ENCODE measurements around the gene KCNF1.

KCNF1 gene

DNA sequence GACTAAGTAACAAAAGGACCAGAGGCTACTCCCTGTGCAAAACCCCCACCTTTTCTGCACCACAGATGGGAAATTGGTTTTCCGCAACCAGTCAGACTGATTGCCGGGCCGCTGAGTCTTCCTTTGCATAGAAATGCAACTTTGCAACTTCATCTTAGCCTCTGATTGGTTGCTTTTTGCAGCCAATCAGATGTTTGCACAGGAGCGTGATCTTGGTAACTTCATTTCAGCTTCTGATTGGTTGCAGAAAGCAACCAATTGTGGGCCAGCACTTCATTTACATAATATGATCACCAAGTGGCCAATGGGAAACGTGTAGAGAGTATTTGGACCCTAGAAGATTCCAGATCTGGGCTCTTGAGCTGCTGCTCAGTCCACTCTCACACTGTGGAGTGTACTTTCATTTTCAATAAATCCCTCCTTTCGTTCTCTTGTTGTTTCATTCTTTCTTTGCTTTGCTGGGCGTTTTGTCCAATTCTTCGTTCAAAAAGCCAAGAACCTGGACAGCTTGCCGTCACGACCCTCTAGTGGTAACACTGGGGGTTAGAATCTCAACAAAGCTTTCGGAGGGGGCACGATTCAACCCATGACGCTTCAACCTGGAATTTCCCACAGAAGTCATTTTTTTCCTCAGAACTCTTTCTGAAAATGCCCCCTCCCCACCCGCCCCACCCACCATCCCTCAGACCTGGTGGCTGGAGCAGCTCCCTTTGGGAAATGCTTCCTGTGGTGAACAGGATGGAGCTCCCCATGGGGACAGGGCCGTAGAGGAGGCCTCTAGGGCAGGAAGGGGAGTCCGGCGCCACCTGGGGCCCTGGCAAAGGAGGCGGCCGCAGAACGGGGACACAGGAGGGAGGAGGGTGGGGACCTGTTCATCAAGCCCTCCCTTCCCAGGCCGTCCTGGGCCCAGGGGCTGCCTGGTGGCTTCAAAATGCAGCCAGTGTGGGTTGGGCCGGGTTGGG lies 31.8 kb upstream of the KCNF1 start:
- DNase-seq (ENCODE audit: low spot score): no peak

DNA sequence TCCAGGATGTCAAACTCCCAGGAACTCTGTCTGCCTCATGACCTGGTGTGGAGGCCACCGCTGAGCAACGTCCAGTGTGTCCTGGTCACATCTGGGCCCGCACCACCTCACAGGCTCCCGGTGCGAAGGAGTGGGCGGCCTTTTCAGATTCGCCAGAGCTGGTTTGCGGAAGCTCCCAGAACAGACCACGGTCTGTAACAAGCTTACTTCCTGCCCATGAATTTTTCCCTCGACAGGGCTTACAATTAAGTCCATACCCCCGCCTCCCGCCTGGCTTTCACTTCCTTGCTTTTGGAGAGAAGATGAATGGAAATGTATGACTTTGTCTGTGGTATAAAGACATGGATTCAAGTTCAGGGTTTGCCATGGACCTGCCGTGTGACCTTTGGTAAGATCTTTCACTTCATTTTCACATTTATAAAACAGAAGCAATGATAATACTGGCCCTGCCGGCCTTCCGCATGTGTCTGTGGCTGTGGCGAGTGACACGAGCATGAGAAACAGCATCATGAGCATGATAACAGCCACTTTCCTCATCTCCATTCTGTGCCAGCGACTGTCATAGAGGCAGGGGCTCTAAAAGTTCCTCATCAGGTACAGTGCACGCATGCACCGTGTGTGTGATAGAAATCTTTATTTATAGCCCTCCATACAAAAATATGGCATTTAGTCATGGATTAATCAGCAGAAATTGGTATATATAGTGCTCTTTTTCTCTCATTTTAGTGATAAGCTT lies 31.0 kb upstream of the KCNF1 start:
- DNase-seq (ENCODE audit: low spot score): no peak

DNA sequence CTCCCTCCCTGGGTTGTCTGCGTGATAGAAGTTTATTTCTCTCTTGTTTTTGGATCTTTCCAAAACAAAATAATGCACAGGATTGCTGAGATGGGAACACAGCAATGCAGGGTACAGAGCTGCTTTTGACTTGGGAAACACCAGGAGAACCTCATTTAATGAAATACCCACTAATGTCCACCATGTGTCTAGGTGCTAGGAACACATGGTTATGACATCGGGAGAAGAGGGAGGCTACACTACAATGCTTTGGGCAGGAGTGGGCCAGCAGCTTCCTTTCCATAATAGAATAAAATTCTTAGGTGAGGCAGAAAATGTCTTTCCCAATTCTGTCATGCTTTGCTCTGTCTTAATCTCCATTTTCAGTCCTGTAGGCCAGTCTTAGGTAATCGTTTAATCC lies 29.2 kb upstream of the KCNF1 start:
- no peak for DNase-seq (ENCODE audit: low spot score)

DNA sequence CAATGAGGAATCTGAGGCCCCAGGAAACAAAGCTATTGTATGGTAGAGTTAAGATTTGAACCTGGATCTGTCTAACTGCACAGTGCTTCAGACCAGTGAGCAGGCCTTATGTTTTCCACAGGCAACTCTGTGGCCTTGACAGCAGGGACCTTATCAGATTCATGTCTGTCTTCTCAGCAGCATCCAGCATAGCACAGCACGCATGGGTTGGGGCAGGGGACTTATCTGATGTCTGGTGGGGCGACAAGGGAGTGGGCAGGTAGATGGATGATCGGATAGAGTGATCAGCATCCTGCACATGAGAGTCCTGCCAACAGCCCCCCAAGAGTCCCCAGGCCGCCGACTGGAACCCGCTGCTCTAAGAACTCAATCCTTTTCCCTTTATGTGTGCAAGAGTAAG lies 28.7 kb upstream of the KCNF1 start:
- no peak for DNase-seq (ENCODE audit: low spot score)

DNA sequence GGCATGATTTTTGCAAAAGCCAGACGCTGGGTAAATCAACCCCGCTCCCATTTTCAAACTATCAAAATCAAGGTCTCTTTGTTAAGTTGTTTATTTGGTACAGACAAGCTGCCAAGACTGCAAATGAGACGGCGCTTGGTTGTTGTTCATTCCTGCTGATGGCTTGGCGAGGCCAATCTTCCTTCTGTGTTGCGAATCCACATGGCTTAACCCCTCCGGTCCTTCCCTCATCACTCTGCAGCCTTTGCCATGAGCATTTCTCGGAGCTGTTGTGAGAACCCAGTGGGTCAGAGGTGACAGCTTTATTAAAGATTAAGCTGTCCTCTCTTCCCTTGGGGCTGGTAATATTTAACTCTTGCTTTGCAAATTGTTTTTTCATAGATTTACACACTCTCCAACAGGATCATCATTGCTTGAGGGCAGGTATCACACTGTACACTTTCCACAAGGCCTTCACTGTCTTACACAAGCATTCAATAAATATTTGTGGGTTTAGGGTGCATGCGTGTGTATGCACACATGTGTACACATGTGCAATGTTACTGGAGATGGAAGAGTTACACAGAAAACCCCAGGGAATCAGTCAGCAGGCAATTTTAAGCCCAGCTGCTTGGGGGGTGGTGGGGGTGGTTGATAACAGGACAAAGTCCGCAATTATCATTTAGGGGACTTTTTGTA lies 27.8 kb upstream of the KCNF1 start:
- no peak for DNase-seq (ENCODE audit: low spot score)

DNA sequence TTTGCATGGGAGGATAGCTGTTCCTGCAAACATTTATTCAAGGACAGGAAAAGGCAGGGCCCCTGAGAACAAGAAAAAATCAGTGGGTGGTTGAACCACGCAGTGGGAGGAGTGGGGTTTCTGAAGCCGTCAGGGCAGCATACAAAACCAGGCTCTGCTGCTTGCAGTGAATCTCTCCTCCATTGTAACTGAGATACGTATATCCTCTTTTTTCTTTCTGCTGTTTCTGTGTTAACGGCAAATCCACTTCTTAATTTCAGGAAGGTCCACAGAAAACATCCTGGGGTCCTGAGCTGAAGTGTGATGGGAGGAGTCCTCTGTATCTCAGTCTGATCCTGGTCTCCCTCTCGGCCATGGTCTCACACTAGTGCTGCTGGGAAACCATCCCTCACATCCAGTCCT lies 27.2 kb upstream of the KCNF1 start:
- DNase-seq (ENCODE audit: low spot score): no peak

DNA sequence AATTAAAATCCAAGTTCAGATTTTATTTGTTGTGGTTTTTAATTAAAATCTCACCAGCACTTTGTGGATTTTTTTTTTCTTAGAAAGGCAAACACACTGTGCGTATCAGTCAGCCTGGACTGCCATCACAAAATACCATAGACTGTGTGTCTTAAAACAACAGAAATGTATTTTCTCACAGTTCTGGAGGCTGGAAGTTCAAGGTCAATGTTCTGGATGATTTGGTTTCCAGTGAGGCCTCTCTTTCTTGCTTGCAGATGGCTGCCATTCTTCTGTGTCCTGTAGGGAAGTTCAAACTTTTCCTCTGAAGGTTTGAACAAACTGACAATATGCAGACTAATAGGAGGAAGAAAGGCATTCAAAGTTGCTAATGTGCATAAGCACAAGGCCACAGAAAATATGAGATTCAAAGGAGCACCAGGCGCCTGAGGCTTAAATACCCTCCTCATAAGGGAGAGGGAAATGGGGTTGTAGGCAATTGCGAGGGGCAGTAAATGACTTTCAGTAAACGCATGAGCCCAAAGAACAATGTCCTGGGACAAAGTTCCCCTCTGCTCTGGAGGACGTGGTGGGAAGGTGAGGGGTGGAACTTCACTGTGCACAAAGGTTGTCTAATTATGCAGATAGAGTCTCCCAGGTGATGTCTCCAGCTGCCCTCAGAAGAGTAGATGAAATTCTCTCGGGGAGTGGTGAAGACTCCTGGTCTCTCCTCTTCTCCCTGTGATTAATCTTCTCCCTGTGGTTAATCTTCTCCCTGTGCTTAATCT lies 26.5 kb upstream of the KCNF1 start:
- no peak for DNase-seq (ENCODE audit: low spot score)

DNA sequence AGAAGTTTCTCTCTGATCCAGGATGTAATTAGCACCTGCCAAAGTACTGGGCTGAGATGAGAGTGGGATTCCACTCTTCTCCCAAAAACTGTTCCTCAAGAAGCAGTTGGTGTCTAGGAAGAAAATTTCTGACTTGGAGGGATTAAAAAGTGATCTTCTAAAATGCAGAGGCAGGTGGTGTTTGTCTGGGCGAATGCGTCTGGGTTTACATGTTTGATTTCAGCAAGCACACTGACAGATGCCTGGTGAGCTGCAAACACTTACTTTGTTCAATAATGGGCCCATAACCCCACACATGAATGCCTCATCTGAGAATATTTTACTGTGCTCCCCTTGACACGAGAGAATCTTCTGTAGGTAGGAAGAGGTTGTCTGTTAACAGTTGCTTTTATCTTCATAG lies 24.3 kb upstream of the KCNF1 start:
- no peak for DNase-seq (ENCODE audit: low spot score)

DNA sequence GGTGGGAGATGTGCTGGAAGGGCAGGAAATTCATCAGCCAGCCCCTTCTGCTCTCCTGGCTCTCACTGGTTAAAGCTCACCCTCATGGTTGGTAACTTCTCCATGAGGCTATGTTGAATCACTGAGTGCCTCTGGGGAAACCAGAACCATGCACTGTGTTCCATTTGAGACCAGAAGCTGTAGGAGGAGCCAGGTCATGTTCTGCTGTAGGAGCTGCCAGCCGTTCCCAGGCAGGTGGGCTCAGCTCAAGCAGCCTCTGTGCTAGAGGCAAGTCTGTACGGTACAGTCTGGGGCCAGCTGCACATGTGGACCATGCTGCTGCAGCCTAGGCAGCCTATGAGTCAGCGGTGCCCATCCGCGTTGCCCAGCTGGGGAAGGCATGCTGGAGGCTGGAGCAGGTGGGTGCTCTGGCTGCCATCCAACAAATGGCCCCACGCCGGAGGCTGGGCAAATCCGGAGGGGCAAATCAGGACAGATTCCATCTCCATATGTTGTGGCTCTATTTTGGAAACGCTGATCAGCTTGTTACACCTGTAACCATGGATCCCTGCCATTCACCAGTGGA lies 22.0 kb upstream of the KCNF1 start:
- DNase-seq (ENCODE audit: low spot score): no peak

DNA sequence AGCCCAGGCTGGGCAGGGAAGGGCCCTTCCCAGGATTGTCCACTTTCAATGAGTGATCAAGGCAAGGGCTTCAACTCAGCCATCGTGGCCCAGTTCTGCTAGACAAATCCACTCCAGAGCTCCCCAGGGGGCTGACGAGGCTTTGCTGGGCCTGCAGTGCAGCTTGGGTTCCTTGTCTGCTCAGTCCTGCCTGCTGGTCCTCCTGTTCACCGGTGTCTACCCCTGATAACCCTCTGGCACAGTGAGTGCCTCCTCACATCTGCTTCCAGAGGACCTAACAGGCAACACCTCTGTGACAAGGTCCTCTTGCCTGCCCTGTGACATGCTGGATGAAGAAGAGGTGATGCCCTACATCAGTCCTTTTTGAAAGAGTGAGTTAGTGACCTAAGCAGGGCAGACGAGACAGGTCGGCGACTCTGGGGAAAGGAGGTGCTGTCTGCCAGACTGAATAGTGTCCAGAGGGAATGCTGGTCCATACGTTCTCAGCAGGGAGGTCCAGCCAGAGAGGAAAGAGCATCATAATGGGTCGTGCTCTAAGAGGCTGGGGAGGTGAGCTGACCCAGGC lies 20.9 kb upstream of the KCNF1 start:
- no peak for DNase-seq (ENCODE audit: low spot score)

DNA sequence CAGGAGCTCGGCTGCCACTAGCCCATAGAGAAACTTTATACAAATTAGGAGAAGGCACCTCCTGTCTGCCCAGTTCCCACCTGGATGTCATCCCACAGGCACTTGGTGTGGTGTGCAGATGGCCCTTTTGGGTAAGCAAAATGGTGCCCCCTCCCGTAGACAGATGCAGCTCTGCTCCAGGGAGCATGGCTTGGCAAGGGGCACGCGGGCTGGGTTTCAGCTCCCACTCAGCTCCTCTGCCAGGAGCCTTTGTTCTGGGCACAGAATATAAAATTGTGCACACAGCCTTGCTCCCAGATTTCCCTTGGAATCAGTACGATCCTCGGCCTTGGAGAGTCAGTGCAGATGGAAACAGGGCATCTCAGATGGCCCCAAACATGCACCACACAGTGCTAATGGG lies 20.3 kb upstream of the KCNF1 start:
- no peak for DNase-seq (ENCODE audit: low spot score)

DNA sequence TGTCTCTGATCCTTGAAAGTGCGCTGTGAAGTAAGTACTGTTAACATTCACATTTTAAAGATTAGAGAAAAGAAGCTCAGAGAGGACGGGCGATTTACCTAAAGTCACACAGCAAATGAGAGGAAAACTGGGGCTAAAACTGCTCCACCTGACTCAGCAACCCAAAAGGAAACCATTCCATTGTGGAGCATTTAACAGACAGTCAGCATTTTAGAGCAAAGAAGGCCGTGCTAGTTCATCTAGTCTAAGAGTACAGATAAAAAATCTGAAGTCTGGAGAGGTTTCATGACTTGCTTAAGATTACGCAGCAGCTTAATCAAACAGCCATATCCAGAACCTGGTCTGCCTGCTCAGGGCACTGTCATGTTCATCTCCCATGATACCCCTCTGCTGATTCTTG lies 19.9 kb upstream of the KCNF1 start:
- DNase-seq (ENCODE audit: low spot score): no peak

DNA sequence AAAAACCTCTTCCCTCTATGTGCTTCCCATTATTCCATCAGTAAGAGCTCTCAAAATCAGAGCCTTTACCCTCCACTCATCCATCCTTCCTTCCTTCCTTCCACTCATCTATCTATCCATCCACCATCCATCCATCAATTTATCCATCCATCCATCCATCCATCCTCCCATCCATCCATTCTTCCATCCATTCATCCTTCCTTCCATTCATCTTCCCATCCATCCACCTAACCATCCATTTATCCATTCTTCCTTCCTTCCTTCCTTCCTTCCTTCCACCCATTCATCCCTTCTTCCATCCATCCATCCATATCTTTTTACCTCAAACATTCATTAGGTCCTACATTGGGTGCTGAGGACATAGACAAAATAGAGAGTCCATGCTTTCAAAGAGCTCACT lies 19.4 kb upstream of the KCNF1 start:
- no peak for DNase-seq (ENCODE audit: low spot score)

DNA sequence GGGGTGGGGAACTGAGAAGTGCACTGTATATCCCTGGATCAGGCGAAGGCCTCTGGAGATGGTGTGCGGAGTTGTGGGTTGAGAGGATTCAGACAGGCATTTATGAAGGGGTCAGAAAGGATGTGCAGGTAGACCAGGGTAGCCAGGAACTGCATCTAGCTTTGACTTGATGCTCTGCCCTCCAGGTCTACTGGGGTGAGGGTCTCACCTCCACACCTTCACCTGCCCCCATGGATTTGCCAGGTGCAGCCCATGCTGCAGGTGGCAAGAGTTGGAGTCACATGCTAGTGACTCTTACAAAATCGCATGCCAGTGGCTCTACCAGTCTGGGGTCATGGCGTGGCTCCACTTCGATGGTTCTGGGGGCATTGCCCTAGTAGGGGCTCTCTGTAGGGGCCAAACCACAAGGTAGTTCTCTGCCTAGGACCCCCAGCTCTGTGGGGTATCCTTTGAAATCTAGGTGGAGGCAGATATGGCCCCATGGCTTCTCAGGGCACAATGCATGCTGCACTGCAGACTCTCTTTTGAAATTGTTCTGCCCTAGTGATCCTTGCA lies 18.9 kb upstream of the KCNF1 start:
- no peak for DNase-seq (ENCODE audit: low spot score)

DNA sequence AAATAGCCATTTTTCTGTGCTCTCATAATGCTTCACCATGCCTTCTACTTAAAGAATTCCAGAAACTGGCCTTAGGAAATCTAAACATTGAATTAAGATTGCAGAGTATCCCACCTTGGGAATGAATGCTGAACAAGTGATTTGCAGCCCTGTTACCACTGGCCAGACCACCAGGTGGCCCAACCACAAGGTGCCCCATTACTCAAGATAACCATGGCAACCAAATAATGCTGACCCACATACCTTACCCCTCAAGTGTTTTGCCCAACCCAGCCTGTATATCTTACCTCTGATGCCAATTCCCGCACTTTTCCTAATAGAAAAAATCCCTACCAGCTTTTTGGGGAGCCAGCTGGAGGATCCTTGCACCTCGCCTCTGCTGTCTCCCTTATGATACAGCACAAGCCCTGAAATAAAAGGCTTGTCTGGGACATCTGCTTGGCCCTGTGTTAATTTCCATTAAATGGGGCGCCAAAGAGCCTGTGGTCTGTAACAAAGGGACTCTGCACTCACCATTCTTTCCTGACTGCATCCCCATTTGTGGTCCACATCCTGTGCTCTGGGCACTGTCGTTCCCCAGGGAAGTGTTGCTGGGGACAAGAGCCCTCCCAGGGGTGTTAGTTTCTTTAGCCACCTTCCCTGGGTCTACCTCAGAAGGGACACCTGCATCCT lies 17.3 kb upstream of the KCNF1 start:
- no peak for DNase-seq (ENCODE audit: low spot score)

DNA sequence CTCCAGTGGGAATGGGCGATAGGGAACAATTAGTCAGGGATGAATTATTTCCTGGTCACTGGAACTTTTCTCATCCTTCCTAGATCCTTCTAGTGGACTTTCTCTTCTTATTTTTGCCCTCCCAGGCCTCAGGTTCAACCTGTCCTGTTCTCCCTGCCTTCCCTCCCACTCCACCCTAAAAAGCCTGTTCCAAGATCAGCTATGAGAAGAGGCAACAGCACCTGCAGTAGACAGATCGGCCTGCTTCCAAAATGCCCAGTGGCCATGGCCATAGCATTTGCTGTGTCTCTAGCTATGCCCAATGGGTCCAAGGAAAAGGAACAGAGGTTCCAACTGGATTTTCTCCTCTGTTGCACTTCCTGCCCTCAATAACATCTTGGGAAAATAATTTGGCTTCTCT lies 16.5 kb upstream of the KCNF1 start:
- no peak for DNase-seq (ENCODE audit: low spot score)

DNA sequence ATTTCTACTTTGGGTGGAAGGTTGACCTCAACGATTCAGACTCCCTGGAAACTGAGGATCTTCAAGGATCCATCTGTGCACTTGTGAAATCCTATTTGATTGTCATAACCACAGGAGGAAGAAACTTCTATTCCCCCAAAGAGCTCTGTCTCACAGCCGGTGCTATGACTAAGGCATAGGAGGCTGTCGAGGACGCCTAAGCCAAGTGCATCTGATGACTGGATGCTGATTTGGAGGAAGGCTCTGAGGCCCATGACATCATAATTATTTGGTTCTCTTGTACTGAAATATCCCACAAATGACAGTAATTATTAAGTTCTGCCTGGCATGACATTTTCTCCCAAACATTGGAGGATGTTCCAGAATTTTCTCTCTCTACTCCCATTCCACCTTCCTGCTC lies 13.8 kb upstream of the KCNF1 start:
- peak; percentile 44 for DNase-seq (ENCODE audit: low spot score)

DNA sequence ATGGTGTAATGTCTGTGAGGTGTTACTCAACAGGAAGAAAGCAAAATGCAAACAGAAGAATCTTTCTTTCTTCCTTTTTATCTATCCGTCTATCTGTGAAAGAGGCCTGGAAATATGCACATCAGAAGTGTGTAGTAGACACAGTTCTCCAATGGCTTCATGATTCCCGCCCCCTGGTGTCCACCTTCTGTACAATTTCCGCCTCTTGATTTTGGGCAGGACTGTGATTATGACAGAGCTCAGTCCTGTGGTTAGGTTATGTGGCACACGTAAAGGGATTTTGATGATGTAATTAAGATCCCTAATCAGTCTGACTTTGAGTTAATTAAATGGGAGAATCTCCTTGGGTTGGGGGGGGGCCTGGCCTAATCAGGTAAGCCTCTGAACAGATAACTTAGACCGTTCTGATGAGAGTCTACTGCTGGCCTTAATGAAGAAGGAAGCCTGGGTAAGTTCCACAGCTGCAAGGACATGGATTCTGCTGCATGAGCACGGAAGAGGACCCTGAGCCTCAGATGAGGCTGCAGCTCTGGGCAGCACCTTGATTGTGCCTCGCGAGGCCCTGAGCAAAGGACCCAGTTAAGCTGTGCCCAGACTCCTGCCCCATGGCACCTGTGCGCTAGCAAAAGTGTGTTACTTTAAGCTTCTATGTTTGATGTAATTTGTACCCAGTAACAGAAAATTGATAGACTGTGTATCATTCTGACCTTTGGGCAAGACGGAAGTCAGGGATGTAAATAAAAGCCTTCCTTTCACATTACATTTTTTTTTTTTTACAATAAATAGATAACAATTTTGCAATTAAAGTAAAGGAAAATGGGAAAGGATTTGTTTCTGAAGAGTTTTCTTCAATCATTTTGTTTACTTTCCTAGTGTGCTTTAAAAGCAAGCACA lies 11.3 kb upstream of the KCNF1 start:
- DNase-seq (ENCODE audit: low spot score): no peak

DNA sequence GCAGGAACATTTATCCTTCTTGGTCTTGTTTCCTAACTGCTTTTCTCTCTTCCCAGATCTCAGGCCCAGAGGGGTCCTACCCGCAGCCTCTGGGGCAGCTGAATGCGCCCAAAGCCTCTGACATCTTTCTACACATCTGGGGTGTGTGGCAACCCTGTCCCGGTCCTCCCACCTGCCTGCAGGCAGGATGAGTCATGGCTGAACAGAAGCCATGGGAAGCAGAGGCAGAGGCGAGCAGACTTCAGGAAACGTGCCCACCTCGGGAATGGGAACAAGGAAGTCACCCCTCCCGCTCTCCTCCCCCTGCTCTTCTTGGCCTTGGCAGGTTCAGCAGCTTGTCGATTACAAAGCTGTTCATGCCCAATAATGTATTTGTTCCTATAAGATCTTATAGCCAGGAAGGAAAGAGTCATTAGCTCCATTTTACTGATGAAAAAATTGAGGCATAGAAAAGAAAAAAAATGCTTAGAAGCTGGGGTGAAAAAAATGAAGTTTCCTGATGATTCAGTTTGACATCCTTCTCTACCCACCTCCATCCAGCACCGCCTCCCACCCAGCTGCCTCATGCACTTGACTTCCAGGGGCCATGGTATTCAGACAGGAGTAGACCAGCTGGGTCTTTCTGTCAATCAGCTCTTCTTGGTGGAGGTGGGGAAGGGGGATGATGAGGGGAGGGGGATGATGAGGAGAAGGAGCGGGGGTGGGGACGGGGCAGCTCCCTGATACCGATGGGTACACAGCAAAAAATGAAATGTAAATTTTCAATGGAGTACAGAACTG lies 10.4 kb upstream of the KCNF1 start:
- peak; percentile 38 for DNase-seq (ENCODE audit: low spot score)
